ENCODE measurements around the gene MLH1. TPM values are rescaled to one million over a fixed set of nuclear protein-coding genes. Genes with fewer than 3 reads are reported as not detected.
"Not testable (repeated sequence)": the region's sequence is repeated elsewhere in the genome, so short reads cannot be mapped to it uniquely, and the experiment has no call there.

Gene MLH1
- total RNA-seq, 1 donor from 2014 or later, result 42.1 TPM

DNA sequence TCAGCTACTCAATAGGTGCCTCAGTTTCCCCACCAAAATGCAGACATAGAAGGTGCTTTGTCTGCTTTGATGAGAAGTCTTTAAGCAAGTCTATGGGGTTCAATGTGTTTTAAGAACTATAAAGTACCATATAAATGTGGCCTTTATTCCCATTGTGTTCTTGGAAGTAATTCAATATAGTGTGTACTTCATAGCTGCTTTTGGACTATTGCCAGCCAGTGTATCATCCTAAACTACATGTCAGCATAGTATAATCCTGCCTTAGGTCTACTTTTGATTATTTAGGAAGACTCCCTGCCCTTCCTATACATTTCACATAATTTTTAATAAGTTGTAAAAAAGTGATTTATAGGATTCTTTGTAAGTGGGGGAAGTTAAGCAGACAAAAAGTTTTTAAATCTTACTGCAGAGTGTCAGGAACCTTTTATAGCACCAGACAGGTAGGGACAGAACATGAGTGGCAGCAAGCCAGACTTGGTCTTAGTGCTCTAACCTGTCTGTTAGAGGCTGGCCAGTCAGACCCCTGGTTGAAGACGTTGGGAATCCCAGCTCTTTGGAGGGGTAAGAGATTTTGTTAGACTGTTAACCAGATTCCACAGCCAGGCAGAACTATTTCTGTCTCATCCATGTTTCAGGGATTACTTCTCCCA is 48.4 kb downstream of the MLH1 start:
- TF ChIP-seq CTCF (IDR thresholded peaks at IDR 0.05; ENCODE audit: insufficient read depth, low read length, poor library complexity, severe bottlenecking), result no peak
- no peak for DNase-seq (ENCODE audit: low read depth)
- H3K4me3 ChIP-seq (ENCODE audit: low read depth, low read length), result no peak overlapping the region
- peaks cover 6% of the 10 kb centered on the region for H3K36me3 ChIP-seq (ENCODE audit: control insufficient read depth, insufficient read depth, low read length)
- H3K27me3 ChIP-seq (ENCODE audit: control insufficient read depth, insufficient read depth, low read length), result no peaks in the 10 kb centered on the region

DNA sequence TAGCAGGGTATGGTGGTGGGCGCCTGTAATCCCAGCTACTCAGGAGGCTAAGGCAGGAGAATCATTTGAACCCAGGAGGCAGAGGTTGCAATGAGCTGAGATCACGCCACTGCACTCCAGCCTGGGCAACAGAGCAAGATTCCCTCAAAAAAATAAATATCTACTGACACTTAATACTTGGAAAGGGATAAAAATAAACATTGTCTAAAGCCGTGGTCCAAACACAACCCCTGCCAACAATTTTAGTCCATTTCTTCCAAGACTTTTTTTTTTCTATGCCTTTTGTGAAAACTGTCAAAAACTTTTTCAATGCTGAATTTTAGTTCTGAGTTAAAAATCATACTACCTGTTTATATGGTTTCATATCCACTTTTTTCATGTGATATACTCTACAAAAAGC is 49.4 kb downstream of the MLH1 start:
- not testable (repeated sequence) for H3K4me3 ChIP-seq (ENCODE audit: low read depth, low read length); H3K27me3 ChIP-seq (ENCODE audit: control insufficient read depth, insufficient read depth, low read length); DNase-seq (ENCODE audit: low read depth); H3K36me3 ChIP-seq (ENCODE audit: control insufficient read depth, insufficient read depth, low read length)

- Histone ChIP-seq H3K4me3 (ENCODE audit: low read depth, low read length) (no peak overlapping the region), H3K36me3 (ENCODE audit: control insufficient read depth, insufficient read depth, low read length) (peaks cover 1% of the 10 kb centered on the region), H3K27me3 (ENCODE audit: control insufficient read depth, insufficient read depth, low read length) (no peaks in the 10 kb centered on the region)
- DNase-seq (ENCODE audit: low read depth), result no peak
- no peak for TF ChIP-seq CTCF (IDR thresholded peaks at IDR 0.05; ENCODE audit: insufficient read depth, low read length, poor library complexity, severe bottlenecking)
Measured at GRCh38 chr3:37050282-37050681, 57.0 kb downstream of the MLH1 start.

- DNase-seq (ENCODE audit: low read depth), result no peak
- peaks cover 1% of the 10 kb centered on the region for H3K36me3 ChIP-seq (ENCODE audit: control insufficient read depth, insufficient read depth, low read length)
- H3K27me3 ChIP-seq (ENCODE audit: control insufficient read depth, insufficient read depth, low read length), result no peaks in the 10 kb centered on the region
- TF ChIP-seq CTCF (IDR thresholded peaks at IDR 0.05; ENCODE audit: insufficient read depth, low read length, poor library complexity, severe bottlenecking), result no peak
- H3K4me3 ChIP-seq (ENCODE audit: low read depth, low read length), result no peak overlapping the region
Measured at GRCh38 chr3:37052860-37053259, 59.5 kb downstream of the MLH1 start.

DNA sequence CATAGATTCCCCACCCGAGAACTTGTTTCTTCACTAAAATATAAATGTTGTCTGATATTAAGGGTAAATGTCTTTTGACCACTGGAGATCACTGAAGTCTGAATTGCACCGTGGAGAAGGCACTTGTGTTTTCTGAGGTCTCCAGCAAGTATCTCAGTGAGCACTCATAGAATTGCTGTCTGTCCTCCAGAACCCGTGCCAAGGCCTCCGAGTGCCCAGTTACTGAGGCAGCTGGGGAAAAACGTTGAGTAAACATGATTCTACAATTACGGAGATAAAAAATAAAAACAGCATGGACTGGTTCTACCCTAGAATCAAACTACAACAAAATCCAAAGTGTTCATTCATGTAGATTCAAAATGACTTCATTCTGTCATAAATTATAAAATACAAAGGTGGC is 60.0 kb downstream of the MLH1 start:
- TF ChIP-seq CTCF (IDR thresholded peaks at IDR 0.05; ENCODE audit: insufficient read depth, low read length, poor library complexity, severe bottlenecking), result no peak
- H3K36me3 ChIP-seq (ENCODE audit: control insufficient read depth, insufficient read depth, low read length), result peaks cover 1% of the 10 kb centered on the region
- no peaks in the 10 kb centered on the region for H3K27me3 ChIP-seq (ENCODE audit: control insufficient read depth, insufficient read depth, low read length)
- no peak overlapping the region for H3K4me3 ChIP-seq (ENCODE audit: low read depth, low read length)
- no peak for DNase-seq (ENCODE audit: low read depth)

DNA sequence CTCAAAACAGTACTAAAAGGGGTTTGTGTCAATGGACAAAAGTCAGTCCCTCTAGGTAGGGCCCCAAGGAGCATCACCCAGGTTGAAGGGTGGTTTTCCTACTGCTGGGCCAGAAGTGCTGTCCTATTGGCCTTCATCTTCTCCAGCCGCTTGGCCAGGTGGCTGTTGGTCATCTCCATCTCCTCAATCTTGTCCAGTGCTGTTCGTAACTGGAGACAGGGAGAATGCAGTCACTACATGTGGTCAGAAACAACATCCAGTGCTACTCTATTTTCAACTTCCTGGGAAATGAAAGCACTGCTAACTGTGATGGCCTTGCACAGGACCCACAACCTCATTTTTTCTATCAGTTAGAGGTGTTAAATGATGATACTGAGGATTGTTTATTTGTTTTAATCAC is 60.4 kb downstream of the MLH1 start:
- no peak for TF ChIP-seq CTCF (IDR thresholded peaks at IDR 0.05; ENCODE audit: insufficient read depth, low read length, poor library complexity, severe bottlenecking)
- peaks cover 1% of the 10 kb centered on the region for H3K36me3 ChIP-seq (ENCODE audit: control insufficient read depth, insufficient read depth, low read length)
- DNase-seq (ENCODE audit: low read depth), result no peak
- no peaks in the 10 kb centered on the region for H3K27me3 ChIP-seq (ENCODE audit: control insufficient read depth, insufficient read depth, low read length)
- no peak overlapping the region for H3K4me3 ChIP-seq (ENCODE audit: low read depth, low read length)

All from kidney epithelial cell (primary cell).